ENCODE measurements around the gene TMCC3.

Gene TMCC3

GRCh38 chr12:94676031-94676641 is 25.8 kb upstream of the TMCC3 start:
- intact Hi-C loops (cut with DNase I): no loop called here

GRCh38 chr12:94674835-94675234 is 24.5 kb upstream of the TMCC3 start:
- DNase-seq: peak in 10 of 42 donors; percentile 10 to 42 (median 20)
- intact Hi-C loops (cut with DNase I): no loop called here

More at GRCh38 chr12:94676031-94676641, 25.8 kb upstream of the TMCC3 start:
- DNase-seq: peak in 11 of 42 donors; percentile 9 to 51 (median 23)

GRCh38 chr12:94674051-94674451 is 23.7 kb upstream of the TMCC3 start:
- intact Hi-C loops (cut with DNase I): no loop called here
- DNase-seq: no peak

GRCh38 chr12:94673496-94673895 is 23.1 kb upstream of the TMCC3 start:
- DNase-seq: no peak
- intact Hi-C loops (cut with DNase I): no loop called here

- no peak for DNase-seq
- intact Hi-C loops (cut with DNase I): no loop called here
Observed at GRCh38 chr12:94671917-94672316, 21.6 kb upstream of the TMCC3 start.

- intact Hi-C loops (cut with DNase I): no loop called here
- DNase-seq: no peak
Observed at GRCh38 chr12:94670898-94671297, 20.5 kb upstream of the TMCC3 start.

GRCh38 chr12:94670075-94670474 is 19.7 kb upstream of the TMCC3 start:
- no peak for DNase-seq
- intact Hi-C loops (cut with DNase I): no loop called here

GRCh38 chr12:94667031-94667540 is 16.7 kb upstream of the TMCC3 start:
- DNase-seq: peak in 4 of 42 donors; percentile 17 to 38 (median 30)
- intact Hi-C loops (cut with DNase I): no loop called here

- no peak for DNase-seq
- intact Hi-C loops (cut with DNase I): no loop called here
Observed at GRCh38 chr12:94666158-94666557, 15.8 kb upstream of the TMCC3 start.

- DNase-seq: peak in 10 of 42 donors; percentile 4 to 57 (median 22)
- intact Hi-C loops (cut with DNase I): no loop called here
Observed at GRCh38 chr12:94663702-94664101, 13.3 kb upstream of the TMCC3 start.

GRCh38 chr12:94663071-94663470 is 12.7 kb upstream of the TMCC3 start:
- DNase-seq: no peak

GRCh38 chr12:94660436-94660835 is 10.1 kb upstream of the TMCC3 start:
- intact Hi-C loops (cut with DNase I): no loop called here

More at GRCh38 chr12:94663071-94663470, 12.7 kb upstream of the TMCC3 start:
- intact Hi-C loops (cut with DNase I): no loop called here

GRCh38 chr12:94659346-94659930 is 9.1 kb upstream of the TMCC3 start:
- DNase-seq: no peak
- intact Hi-C loops (cut with DNase I): no loop called here

More at GRCh38 chr12:94660436-94660835, 10.1 kb upstream of the TMCC3 start:
- no peak for DNase-seq

- intact Hi-C loops (cut with DNase I): no loop called here
Observed at GRCh38 chr12:94658931-94659330, 8.6 kb upstream of the TMCC3 start.

GRCh38 chr12:94656556-94656955 is 6.2 kb upstream of the TMCC3 start:
- intact Hi-C loops (cut with DNase I): no loop called here
- no peak for DNase-seq

More at GRCh38 chr12:94658931-94659330, 8.6 kb upstream of the TMCC3 start:
- DNase-seq: no peak

GRCh38 chr12:94649349-94650142 is 811 bp downstream of the TMCC3 start:
- peak in 41 of 42 donors; percentile 26 to 85 (median 68) for DNase-seq
- intact Hi-C loops (cut with DNase I): loop anchor here (5.0 kb wide), 1 partner anchor 87 kb away; no protein-coding TSS in a partner anchor

GRCh38 chr12:94648578-94648977 is 1.8 kb downstream of the TMCC3 start:
- DNase-seq: no peak
- intact Hi-C loops (cut with DNase I): no loop called here

GRCh38 chr12:94644141-94644979 is 6.0 kb downstream of the TMCC3 start:
- DNase-seq: peak in 12 of 42 donors; percentile 11 to 63 (median 30)
- intact Hi-C loops (cut with DNase I): no loop called here

- intact Hi-C loops (cut with DNase I): no loop called here
Observed at GRCh38 chr12:94643606-94644005, 6.8 kb downstream of the TMCC3 start.

More at GRCh38 chr12:94643606-94644005, 6.8 kb downstream of the TMCC3 start:
- peak in 3 of 42 donors; percentile 18 to 42 (median 20) for DNase-seq

Measured in head of caudate nucleus (tissue), 42 donors.